Right lung (tissue), 5 donors: ENCODE data around the gene YBX3. TPM values are rescaled to one million over a fixed set of nuclear protein-coding genes. Genes with fewer than 3 reads are reported as not detected.
A peak's percentile ranks its signal among the peaks of the same experiment; 100 is the strongest.

ENCODE experiments used
- DNase-seq, 2 donors: peaks; one replicate each; pipeline ENCODE4 v3.0.0-alpha.2; 2013
- polyA plus RNA-seq, 5 donors: library from polyadenylated mRNA; unstranded; fragments of 120-200 nt; gene quantifications; one replicate each; pipeline versions ENCODE4 v1.2.1 to v1.2.3, GENCODE V29; 2013; ENCODE audit warnings: inconsistent platforms in 1 of 5, low replicate concordance in 1 of 5; ENCODE audit not compliant: insufficient read length in 5 of 5, insufficient read depth in 1 of 5

Gene YBX3
- polyA plus RNA-seq, 5 donors: 123 to 182 (median 145) TPM

DNA sequence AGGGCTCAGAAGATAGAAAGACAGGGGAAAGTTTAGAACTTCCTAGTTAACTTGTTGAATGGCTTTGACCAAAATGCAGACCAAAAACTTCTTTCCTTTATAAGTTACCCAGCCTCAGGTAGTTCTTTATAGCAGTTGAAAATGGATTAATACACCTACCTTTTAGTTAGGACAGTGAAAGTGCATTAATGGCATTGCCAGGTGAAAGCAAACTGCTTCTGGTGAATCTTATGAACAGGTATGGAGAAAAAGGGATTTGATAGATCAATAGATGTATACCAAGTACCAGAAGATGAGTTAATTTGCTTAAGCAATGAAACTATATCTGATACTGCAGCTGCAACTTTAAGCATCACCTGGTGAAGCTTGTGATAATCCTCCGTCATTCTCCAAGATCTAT lies 35.1 kb downstream of the YBX3 start:
- DNase-seq: no peak

- peak; percentile 32 to 35 for DNase-seq
These were observed 49.3 kb downstream of the YBX3 start, which contains the start of gene STYK1 for GRCh38 chr12:10673659-10674384. Gene STYK1, minus strand, starts transcription at chr12:10674052. Its CDS starts 39,434 bp downstream, at chr12:10634618.

GRCh38 chr12:10672231-10672868 lies 50.8 kb downstream of the YBX3 start:
- no peak for DNase-seq

DNA sequence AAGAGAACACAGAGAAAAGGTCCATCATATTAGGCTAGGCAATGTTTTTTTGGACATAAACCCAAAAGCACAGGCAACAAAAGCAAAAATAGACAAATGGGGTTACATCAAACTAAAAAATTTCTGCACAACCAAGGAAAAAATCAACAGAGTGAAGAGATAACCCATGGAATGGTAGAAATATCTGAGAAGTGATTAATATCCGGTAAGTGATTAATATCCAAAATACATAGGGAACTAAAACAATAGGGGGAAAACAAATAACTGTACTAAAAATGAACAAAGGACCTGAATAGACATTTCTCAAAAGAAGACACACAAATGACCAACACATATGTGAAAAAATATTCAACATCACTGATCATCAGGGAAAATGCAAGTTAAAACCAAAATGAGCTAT lies 53.6 kb downstream of the YBX3 start:
- DNase-seq: no peak

- DNase-seq: no peak
These were observed 54.6 kb downstream of the YBX3 start for GRCh38 chr12:10668526-10668925.

DNA sequence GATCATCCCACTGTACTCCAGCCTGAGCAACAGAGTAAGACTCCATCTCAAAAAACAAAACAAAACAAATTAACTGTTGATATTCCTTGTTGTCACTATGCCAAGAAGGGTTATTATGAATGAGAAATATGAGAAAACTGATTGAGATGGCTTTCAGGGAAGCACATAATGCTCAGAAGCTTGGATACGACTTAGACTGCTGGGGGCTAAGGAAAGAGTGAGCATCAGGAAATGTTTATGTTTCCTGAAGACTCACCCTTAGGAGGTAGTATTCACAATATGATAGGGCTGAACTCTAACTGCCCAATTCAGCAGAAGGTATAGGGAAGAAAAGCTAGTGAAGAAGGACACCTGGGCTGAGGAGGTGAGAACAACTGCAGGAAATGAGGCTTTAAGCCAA lies 55.5 kb downstream of the YBX3 start:
- DNase-seq: no peak

DNA sequence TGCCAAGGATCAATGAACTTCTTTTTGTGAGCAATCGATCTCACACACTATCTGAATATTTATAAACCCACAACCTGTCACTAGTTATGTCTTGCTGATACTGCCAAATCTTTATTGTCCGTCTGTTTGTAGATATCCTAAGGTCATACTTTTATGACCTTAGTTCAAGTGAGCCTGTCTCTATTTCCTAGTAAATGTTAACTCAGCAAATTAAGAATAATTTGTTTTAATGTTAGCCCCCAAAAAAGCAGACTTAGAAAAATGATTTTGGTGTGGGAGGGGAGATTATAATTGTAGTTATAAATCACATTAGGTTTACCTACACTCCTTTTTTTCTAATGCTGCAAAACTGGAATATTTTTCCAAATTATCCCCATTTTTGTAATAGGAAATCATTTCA lies 58.6 kb downstream of the YBX3 start:
- no peak for DNase-seq

- no peak for DNase-seq
These were observed 59.3 kb downstream of the YBX3 start for GRCh38 chr12:10663869-10664268.

DNA sequence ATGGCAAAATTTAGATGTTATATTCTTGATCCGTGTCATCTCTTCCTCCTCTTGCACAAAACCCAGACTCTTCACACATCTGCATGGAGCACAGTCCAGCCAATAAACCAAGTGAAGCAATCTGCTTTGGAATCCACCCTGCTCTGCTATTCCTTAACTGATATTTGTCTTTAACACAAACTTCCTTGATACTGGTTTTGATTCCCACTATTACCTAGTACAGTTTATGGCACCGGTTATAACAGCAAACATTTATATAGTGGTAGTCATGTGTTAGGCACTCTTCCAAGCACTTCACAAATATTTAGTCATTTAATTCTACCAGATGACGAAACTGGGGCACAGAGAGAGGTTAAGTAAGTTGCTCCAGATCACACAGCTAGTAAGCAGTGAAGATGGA lies 61.8 kb downstream of the YBX3 start:
- DNase-seq: no peak

- no peak for DNase-seq
These were observed 69.1 kb downstream of the YBX3 start for GRCh38 chr12:10654003-10654402.

GRCh38 chr12:10652192-10652591 lies 70.9 kb downstream of the YBX3 start:
- no peak for DNase-seq

Other genes with a start within 250 kb of the YBX3 start
- 10 to 100 TPM in 2 of 5 donors, 1 to 10 TPM in 3; 1.3 to 12.3 (median 3.8) TPM for gene EIF2S3B, start 217.4 kb downstream of the YBX3 start, polyA plus RNA-seq
- gene MAGOHB, start 109.7 kb downstream of the YBX3 start, polyA plus RNA-seq: 10 to 100 TPM; 31.3 to 56.6 (median 44.7) TPM
- under 1 TPM; 0.54 to 0.85 (median 0.60) TPM for gene STYK1, start 49.3 kb downstream of the YBX3 start, polyA plus RNA-seq
- gene TAS2R7, start 79.3 kb upstream of the YBX3 start, polyA plus RNA-seq: not detected
- not detected for gene TAS2R8, start 84.0 kb upstream of the YBX3 start, polyA plus RNA-seq
- not detected for gene TAS2R9, start 86.8 kb upstream of the YBX3 start, polyA plus RNA-seq
- 1 to 10 TPM; 1.1 to 3.5 (median 2.4) TPM for gene TAS2R10, start 103.0 kb upstream of the YBX3 start, polyA plus RNA-seq
- gene PRR4, start 126.2 kb upstream of the YBX3 start, polyA plus RNA-seq: 10 to 100 TPM in 3 of 5 donors, 1 to 10 TPM in 2; 7.2 to 16.9 (median 11.4) TPM
- 10 to 100 TPM in 4 of 5 donors, 1 to 10 TPM in 1; 7.2 to 20.8 (median 14.9) TPM for gene PRH1, start 160.9 kb upstream of the YBX3 start, polyA plus RNA-seq
- under 1 TPM in 3 of 5 donors, not detected in 2; 0.10 to 0.30 (median 0.14) TPM for gene TAS2R13, start 186.2 kb upstream of the YBX3 start, polyA plus RNA-seq
- under 1 TPM; 0.49 to 0.75 (median 0.71) TPM for gene PRH2, start 205.9 kb upstream of the YBX3 start, polyA plus RNA-seq
- 1 to 10 TPM; 3.6 to 6.0 (median 5.6) TPM for gene TAS2R14, start 215.9 kb upstream of the YBX3 start, polyA plus RNA-seq